Left lung (tissue), 10 donors: Measurements from ENCODE around the gene MT4. TPM values are rescaled to one million over a fixed set of nuclear protein-coding genes. Genes with fewer than 3 reads are reported as not detected.

Experiments
- ATAC-seq: fragments of 200-7000 bp; cut with Tn5 transposase; one replicate; pipeline ENCODE4 v1.9.1; 2020; ENCODE audit warnings: moderate library complexity
- DNase-seq, 4 donors: peaks; one replicate each; pipeline ENCODE4 v3.0.0-alpha.2; 2013 to 2020
- H3K27ac ChIP-seq, 2 donors: fragments of 200-600 bp; sonication (generic) in 1 of 2; one replicate each; pipeline versions ENCODE4 v1.5.0 to v1.8.0; 2020 to 2021
- H3K27me3 ChIP-seq, 2 donors: fragments of 200-600 bp; sonication (generic) in 1 of 2; one replicate each; pipeline versions ENCODE4 v1.5.0 to v1.8.0; 2020 to 2021
- H3K36me3 ChIP-seq, 2 donors: fragments of 200-600 bp; sonication (generic) in 1 of 2; one replicate each; pipeline versions ENCODE4 v1.5.0 to v1.8.0; 2020 to 2021
- H3K4me1 ChIP-seq, 2 donors: fragments of 200-600 bp; one replicate each; pipeline ENCODE4 v1.8.0; 2021
- H3K4me3 ChIP-seq, 2 donors: fragments of 200-600 bp; sonication (generic) in 1 of 2; one replicate each; pipeline versions ENCODE4 v1.5.0 to v1.8.0; 2020 to 2021; ENCODE audit warnings: mild to moderate bottlenecking in 1 of 2
- H3K9me3 ChIP-seq, 2 donors: fragments of 200-600 bp; sonication (generic) in 1 of 2; one replicate each; pipeline versions ENCODE4 v1.5.0 to v1.8.0; 2020 to 2021
- CTCF ChIP-seq, 2 donors: fragments of 200-600 bp; sonication (generic) in 1 of 2; IDR thresholded peaks; one replicate each; pipeline versions ENCODE4 v1.5.0 to v1.8.0; 2021; ENCODE audit warnings: antibody characterized with exemption in 2 of 2
- intact Hi-C, 2 donors: fragments of 100-400 bp; cut with DNase I; formaldehyde crosslinking; loops; one replicate each; pipeline versions ENCODE4 v1.11.2 to v1.14.2; 2022
- polyA plus RNA-seq, 6 donors: library from polyadenylated mRNA; unstranded; fragments of 120-200 nt; gene quantifications; one replicate each; pipeline ENCODE4 v1.2.1, GENCODE V29; 2013; ENCODE audit not compliant: insufficient read length in 6 of 6
- total RNA-seq, 2 donors: library from RNA; stranded (reverse); fragmentation: NEBNext Ultra II Directional; extraction: Animal tissue kit (Norgen Biotek cat#: 25700); gene quantifications; one replicate each; pipeline ENCODE4 v1.2.1, GENCODE V29; 2021
- donor health status: DM: no; HTN: yes; CAD: no.
- donor health status: DM: no; HTN: no; CAD: no.

Gene MT4
- total and polyA plus RNA-seq, 8 donors = not detected

GRCh38 chr16:56615353-56615752 lies 50.5 kb downstream of the MT4 start:
- DNase-seq (no peak), ATAC-seq (no peak)
- H3K36me3 ChIP-seq = no peaks in the 10 kb centered on the region
- no peak overlapping the region for H3K27ac ChIP-seq
- no peaks in the 10 kb centered on the region for H3K9me3 ChIP-seq
- intact Hi-C loops = no loop called here
- H3K4me3 ChIP-seq = no peak overlapping the region
- TF ChIP-seq CTCF (IDR thresholded peaks at IDR 0.05) = no peak
- peaks cover 0 to 31% of the 10 kb centered on the region in 2 donors for H3K27me3 ChIP-seq
- H3K4me1 ChIP-seq = peaks cover 4 to 25% of the 10 kb centered on the region in 2 donors

GRCh38 chr16:56616608-56617211 lies 51.8 kb downstream of the MT4 start:
- Histone ChIP-seq H3K36me3 (no peaks in the 10 kb centered on the region), H3K27ac (peak overlapping the region; percentile 11 to 71), H3K27me3 (peaks cover 0 to 31% of the 10 kb centered on the region in 2 donors), H3K4me1 (peaks cover 0 to 13% of the 10 kb centered on the region in 2 donors), H3K9me3 (no peaks in the 10 kb centered on the region), H3K4me3 (peak overlapping the region; percentile 39 to 40)
- ATAC-seq (peak; percentile 30), DNase-seq (no peak)
- intact Hi-C loops = no loop called here
- no peak for TF ChIP-seq CTCF (IDR thresholded peaks at IDR 0.05)

- Histone ChIP-seq H3K4me3 (peak overlapping the region; percentile 39 to 40), H3K27ac (peak overlapping the region; percentile 11 to 71), H3K9me3 (no peaks in the 10 kb centered on the region), H3K4me1 (peaks cover 0 to 13% of the 10 kb centered on the region in 2 donors), H3K36me3 (no peaks in the 10 kb centered on the region), H3K27me3 (peaks cover 0 to 31% of the 10 kb centered on the region in 2 donors)
- DNase-seq (peak; percentile 79 to 93 (median 86)), ATAC-seq (peak; percentile 99)
- TF ChIP-seq CTCF (IDR thresholded peaks at IDR 0.05) = peak in 1 of 2 donors; percentile 24
- intact Hi-C loops = no loop called here
Measured at GRCh38 chr16:56617212-56618085, 52.6 kb downstream of the MT4 start.

DNA sequence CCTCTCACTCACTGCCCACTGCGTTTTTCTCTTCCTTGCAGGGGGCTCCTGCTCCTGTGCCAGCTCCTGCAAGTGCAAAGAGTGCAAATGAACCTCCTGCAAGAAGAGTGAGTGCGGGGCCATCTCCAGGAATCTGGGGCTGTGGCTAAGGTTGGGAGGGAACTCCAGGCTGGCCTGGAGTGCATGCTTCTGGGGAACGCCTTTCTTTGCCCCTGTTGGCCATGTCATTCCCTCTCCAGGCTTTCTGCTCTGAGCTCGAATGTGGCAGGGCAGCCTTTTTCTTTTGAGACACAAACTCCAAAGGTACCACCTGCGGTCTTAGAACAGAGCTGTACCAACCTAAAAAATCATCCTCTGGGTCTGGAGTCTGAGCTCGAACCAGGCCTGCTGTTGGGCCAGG lies 53.3 kb downstream of the MT4 start:
- no peak for TF ChIP-seq CTCF (IDR thresholded peaks at IDR 0.05)
- peaks cover 0 to 13% of the 10 kb centered on the region in 2 donors for H3K4me1 ChIP-seq
- H3K9me3 ChIP-seq = no peaks in the 10 kb centered on the region
- H3K27me3 ChIP-seq = peaks cover 0 to 31% of the 10 kb centered on the region in 2 donors
- no peak for ATAC-seq
- intact Hi-C loops = no loop called here
- no peaks in the 10 kb centered on the region for H3K36me3 ChIP-seq
- no peak overlapping the region for H3K27ac ChIP-seq
- DNase-seq = no peak
- H3K4me3 ChIP-seq = no peak overlapping the region

Other genes with a start within 250 kb of the MT4 start
- gene AMFR, start 139.5 kb upstream of the MT4 start, total RNA-seq = 10 to 100 TPM; 69.3 to 73.1 TPM
- gene AMFR, start 139.5 kb upstream of the MT4 start, polyA plus RNA-seq = 10 to 100 TPM; 64.2 to 88.5 (median 68.9) TPM
- 10 to 100 TPM; 80.8 to 89.4 TPM for gene NUDT21, start 113.7 kb upstream of the MT4 start, total RNA-seq
- gene NUDT21, start 113.7 kb upstream of the MT4 start, polyA plus RNA-seq = 100 to 1,000 TPM; 111 to 136 (median 126) TPM
- gene OGFOD1, start 113.5 kb upstream of the MT4 start, total RNA-seq = 10 to 100 TPM; 31.7 to 35.1 TPM
- 10 to 100 TPM; 31.1 to 42.2 (median 35.9) TPM for gene OGFOD1, start 113.5 kb upstream of the MT4 start, polyA plus RNA-seq
- gene BBS2, start 45.0 kb upstream of the MT4 start, total RNA-seq = 10 to 100 TPM; 23.9 to 38.6 TPM
- 100 to 1,000 TPM in 1 of 6 donors, 10 to 100 TPM in 5; 74.5 to 109 (median 85.3) TPM for gene BBS2, start 45.0 kb upstream of the MT4 start, polyA plus RNA-seq
- gene MT3, start 24.5 kb downstream of the MT4 start, total RNA-seq = not detected
- gene MT3, start 24.5 kb downstream of the MT4 start, polyA plus RNA-seq = not detected
- 100 to 1,000 TPM; 239 to 425 TPM for gene MT2A, start 43.5 kb downstream of the MT4 start, total RNA-seq
- 10 to 100 TPM; 27.1 to 50.1 (median 44.4) TPM for gene MT2A, start 43.5 kb downstream of the MT4 start, polyA plus RNA-seq
- 100 to 1,000 TPM; 103 to 262 TPM for gene MT1E, start 60.7 kb downstream of the MT4 start, total RNA-seq
- 10 to 100 TPM in 5 of 6 donors, 1 to 10 TPM in 1; 9.0 to 16.7 (median 11.9) TPM for gene MT1E, start 60.7 kb downstream of the MT4 start, polyA plus RNA-seq
- gene MT1M, start 67.6 kb downstream of the MT4 start, total RNA-seq = 10 to 100 TPM in 1 of 2 donors, 1 to 10 TPM in 1; 8.4 to 32.5 TPM
- gene MT1M, start 67.6 kb downstream of the MT4 start, polyA plus RNA-seq = under 1 TPM; 0.29 to 0.82 (median 0.45) TPM
- 10 to 100 TPM in 1 of 2 donors, 1 to 10 TPM in 1; 3.1 to 24.1 TPM for gene MT1A, start 73.6 kb downstream of the MT4 start, total RNA-seq
- gene MT1A, start 73.6 kb downstream of the MT4 start, polyA plus RNA-seq = under 1 TPM in 2 of 6 donors, not detected in 4; 0.78 to 0.91 TPM
- gene MT1B, start 86.8 kb downstream of the MT4 start, total RNA-seq = not detected
- under 1 TPM in 2 of 6 donors, not detected in 4; 0.45 to 0.66 TPM for gene MT1B, start 86.8 kb downstream of the MT4 start, polyA plus RNA-seq
- gene MT1F, start 92.9 kb downstream of the MT4 start, total RNA-seq = 10 to 100 TPM in 1 of 2 donors, 1 to 10 TPM in 1; 8.8 to 14.8 TPM
- gene MT1F, start 92.9 kb downstream of the MT4 start, polyA plus RNA-seq = 1 to 10 TPM; 4.2 to 9.6 (median 6.7) TPM
- gene MT1G, start 103.0 kb downstream of the MT4 start, total RNA-seq = 10 to 100 TPM in 1 of 2 donors, 1 to 10 TPM in 1; 2.7 to 22.1 TPM
- gene MT1G, start 103.0 kb downstream of the MT4 start, polyA plus RNA-seq = 1 to 10 TPM; 1.0 to 6.6 (median 1.8) TPM
- gene MT1H, start 104.7 kb downstream of the MT4 start, total RNA-seq = 1 to 10 TPM in 1 of 2 donors, not detected in 1; 2.3 TPM
- gene MT1H, start 104.7 kb downstream of the MT4 start, polyA plus RNA-seq = 1 to 10 TPM in 3 of 6 donors, not detected in 3; 1.1 to 2.2 (median 2.1) TPM
- gene MT1X, start 117.4 kb downstream of the MT4 start, total RNA-seq = 100 to 1,000 TPM in 1 of 2 donors, 10 to 100 TPM in 1; 78.4 to 126 TPM
- gene MT1X, start 117.4 kb downstream of the MT4 start, polyA plus RNA-seq = 10 to 100 TPM; 14.5 to 18.2 (median 16.5) TPM
- 10 to 100 TPM; 47.1 to 67.4 TPM for gene NUP93, start 165.1 kb downstream of the MT4 start, total RNA-seq
- gene NUP93, start 165.1 kb downstream of the MT4 start, polyA plus RNA-seq = 10 to 100 TPM; 58.5 to 75.9 (median 66.3) TPM